Fibroblast of peridontal ligament (primary cell): ENCODE data around the gene NPY4R.
"Not testable (repeated sequence)": the region's sequence is repeated elsewhere in the genome, so short reads cannot be mapped to it uniquely, and the experiment has no call there.

ENCODE experiments used
- DNase-seq: peaks from one replicate; pipeline ENCODE4 v3.0.0-alpha.2; 2010; ENCODE audit errors: extremely low read depth

Gene NPY4R

DNA sequence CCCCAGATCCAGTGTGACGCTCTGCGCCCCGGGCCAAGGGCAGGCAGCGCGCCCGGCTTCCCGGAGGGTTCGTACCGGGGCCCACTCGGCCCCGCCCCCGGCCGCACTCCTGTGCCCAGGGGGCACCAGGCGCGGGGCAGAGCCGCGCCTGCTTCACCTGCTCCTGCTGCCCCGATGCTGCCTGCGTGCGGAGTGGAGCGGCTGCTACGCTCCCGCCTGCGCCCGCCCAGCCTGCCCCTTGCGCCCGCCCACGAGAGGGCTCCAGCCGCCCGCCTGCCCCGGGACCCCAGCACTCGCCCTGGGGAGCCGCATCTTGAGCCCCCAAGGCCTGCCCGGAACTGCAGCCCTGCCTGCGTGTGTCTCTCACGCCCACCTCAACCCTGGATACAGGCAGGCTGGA is at the start of gene NPY4R:
Gene NPY4R, minus strand, starts transcription at position 194 of the 400 bp plus-strand sequence. CDS start 3,323 bp downstream, outside the sequence.
- not testable (repeated sequence) for DNase-seq

- DNase-seq, result no peak
Observed at GRCh38 chr10:46515366-46515765, 49.6 kb upstream of the NPY4R start.

DNA sequence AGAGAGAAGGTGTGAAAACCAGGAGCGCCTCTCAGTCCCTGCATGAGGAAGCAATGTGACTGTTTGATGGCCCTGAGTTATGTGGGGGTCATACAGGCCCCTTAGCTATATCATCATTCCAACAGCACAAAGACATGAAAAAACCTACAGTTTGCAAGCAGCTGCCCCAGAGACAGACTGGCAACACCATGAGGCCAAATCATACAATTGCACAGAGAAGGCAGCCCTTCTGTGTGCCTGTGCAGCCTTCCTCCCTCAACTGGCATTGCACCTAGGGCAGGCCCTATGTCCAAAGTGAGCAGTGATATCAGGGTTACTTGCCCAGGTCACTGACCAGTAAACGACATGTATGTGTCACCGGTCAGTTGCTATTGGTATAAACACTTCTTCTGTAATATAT is 49.1 kb upstream of the NPY4R start:
- no peak for DNase-seq

GRCh38 chr10:46514431-46514861 is 48.7 kb upstream of the NPY4R start:
- DNase-seq, result no peak

- DNase-seq, result not testable (repeated sequence)
Observed at GRCh38 chr10:46513333-46513732, 47.6 kb upstream of the NPY4R start.

GRCh38 chr10:46512725-46513124 is 47.0 kb upstream of the NPY4R start:
- not testable (repeated sequence) for DNase-seq

GRCh38 chr10:46512002-46512401 is 46.2 kb upstream of the NPY4R start:
- not testable (repeated sequence) for DNase-seq

DNA sequence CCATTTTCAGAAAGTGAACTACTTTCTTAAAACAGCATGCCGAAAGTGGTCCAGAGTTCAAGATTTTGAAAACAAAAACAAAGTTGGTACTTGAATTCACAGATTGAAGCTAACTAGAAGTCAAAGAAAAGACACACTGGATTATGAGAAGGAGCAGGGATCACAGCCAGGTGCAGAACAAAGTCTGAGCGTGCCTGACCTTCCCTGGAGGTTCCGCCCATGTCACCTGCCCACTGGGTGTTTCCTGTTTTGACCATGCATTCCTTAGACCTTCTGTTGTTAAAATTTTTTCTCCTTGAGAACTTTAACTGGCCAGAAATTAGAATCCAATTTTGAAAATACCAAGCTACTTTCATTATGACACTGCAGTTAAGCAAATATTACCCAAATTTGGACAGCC is 34.2 kb upstream of the NPY4R start:
- not testable (repeated sequence) for DNase-seq

GRCh38 chr10:46498985-46499703 is 33.4 kb upstream of the NPY4R start:
- not testable (repeated sequence) for DNase-seq

DNA sequence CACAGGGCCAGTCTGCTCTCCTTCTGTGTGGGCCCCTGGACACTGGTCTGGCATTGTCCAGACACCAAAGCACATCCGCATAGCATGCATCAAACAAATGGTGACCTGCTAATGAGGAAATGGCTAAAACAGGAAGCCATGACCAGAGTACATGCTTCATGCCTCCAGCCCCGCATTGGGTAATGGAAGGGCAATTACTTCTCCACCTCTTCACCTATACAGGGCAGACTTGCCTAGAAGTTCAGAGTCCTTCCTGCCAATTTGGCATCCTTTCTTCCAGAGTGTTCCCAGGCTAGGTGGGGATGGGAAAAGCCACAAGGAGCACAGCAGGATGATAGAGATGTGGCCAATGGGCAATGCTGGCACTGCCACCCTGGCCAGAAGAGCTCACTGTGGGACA is 32.1 kb upstream of the NPY4R start:
- DNase-seq, result not testable (repeated sequence)

DNA sequence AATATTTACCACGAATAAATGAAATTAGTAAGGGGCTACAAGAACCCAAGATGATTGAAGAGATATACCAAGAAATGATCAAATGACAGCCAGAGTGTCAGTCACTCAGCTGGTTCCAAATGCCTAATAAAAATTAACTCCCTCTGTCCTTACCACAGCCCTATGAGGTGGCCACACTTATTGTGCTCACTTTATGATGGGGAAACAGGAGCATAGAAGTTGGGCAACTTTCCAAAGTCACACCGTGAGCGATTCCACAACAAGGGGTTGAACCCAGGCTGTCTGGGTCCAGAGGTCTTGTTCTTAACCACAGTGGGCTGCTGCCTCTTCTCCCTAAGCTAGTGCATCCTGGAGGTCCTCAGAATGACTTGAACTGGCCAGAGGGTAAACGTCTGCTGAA is 31.6 kb upstream of the NPY4R start:
- not testable (repeated sequence) for DNase-seq

GRCh38 chr10:46491364-46492114 is 25.8 kb upstream of the NPY4R start:
- DNase-seq, result not testable (repeated sequence)

- not testable (repeated sequence) for DNase-seq
Observed at GRCh38 chr10:46490285-46490684, 24.5 kb upstream of the NPY4R start.

GRCh38 chr10:46486459-46486858 is 20.7 kb upstream of the NPY4R start:
- not testable (repeated sequence) for DNase-seq

DNA sequence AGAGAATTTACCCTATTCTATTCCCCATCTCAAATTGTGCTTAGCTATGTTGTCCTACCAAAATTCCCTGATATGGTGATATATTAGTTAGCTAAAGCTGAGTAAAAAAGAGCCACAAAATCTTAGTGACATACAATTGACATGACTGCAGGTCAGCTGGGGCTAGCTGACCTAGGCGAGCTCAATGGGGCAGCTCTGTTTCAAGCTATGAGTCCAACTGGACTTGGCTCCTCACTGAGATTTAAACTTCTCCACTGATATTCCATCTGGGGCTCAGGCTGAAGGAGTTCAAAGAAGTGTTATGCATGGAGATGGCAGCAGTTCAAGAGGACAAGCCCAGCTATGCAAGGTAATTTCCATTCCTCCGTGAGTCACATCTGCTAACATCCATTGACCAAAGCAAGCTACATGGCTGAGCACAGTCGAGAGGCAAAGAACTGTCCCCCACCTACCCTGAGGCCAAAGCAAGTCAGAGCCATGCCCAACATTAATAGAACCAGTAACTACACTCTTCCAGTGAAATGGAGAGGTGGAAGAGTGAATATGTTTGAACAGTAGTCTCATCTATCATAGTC is 9.1 kb upstream of the NPY4R start:
- DNase-seq, result not testable (repeated sequence)

DNA sequence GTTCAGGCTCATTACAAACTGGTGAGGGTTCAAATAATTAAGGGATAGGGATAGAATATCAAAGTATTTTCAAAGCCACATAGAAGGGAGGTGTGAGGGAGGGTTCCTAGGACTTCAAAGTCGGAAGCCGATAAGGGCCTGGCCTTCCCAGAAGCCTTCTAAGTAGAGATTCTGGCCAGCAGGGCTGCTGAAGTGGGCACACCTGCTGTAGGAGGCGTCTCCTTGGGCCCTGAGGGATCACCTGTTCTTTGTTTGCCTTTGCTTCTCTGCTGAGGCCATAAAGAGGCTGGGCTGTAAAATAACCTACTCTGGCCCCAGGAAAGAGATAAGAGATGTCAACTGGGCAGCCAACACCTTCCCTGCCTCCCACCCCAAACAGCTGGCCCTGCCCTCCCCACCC is 8.0 kb upstream of the NPY4R start:
- not testable (repeated sequence) for DNase-seq

GRCh38 chr10:46470134-46470533 is 4.4 kb upstream of the NPY4R start:
- not testable (repeated sequence) for DNase-seq

GRCh38 chr10:46468119-46468809 is 2.5 kb upstream of the NPY4R start:
- DNase-seq, result not testable (repeated sequence)

- DNase-seq, result not testable (repeated sequence)
Observed at GRCh38 chr10:46463608-46464007, 2.1 kb downstream of the NPY4R start.

- not testable (repeated sequence) for DNase-seq
Observed at GRCh38 chr10:46462276-46462675, 3.5 kb downstream of the NPY4R start.

DNA sequence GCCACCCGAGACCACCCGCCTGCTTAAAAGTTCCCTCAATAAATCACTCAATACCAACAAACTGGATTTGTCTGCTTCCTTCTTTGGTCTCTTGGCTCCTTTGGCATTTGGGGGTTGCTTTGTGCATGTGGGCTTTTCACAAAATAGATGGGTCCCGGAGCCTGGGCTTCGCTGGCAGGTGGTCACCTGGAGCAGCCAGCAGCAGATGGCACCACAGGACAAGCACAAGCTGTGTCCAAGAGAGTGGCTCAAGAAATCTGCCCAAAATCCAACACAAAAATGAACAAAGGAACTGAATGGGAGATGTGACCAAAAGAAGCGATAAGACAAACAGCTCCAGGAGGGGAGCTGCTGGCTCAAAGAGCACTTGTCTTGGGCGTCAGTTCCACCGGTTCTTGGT is 6.2 kb downstream of the NPY4R start:
- not testable (repeated sequence) for DNase-seq

- DNase-seq, result not testable (repeated sequence)
Observed at GRCh38 chr10:46457071-46457470, 8.7 kb downstream of the NPY4R start.
